Measurements from ENCODE around the gene NCK1.

Gene NCK1

GRCh38 chr3:136882571-136882970, 20.6 kb downstream of the NCK1 start:
- Histone ChIP-seq H4K20me1 (ENCODE audit: insufficient read depth, low read length) (peaks cover 53% of the 10 kb centered on the region), H3K4me1 (ENCODE audit: low read length) (no peaks in the 10 kb centered on the region; the same call in 1 of the 2 replicates)

GRCh38 chr3:136883967-136884720, 22.1 kb downstream of the NCK1 start:
- H3K36me3 ChIP-seq (replicated peaks; ENCODE audit: low read depth, low read length) = no peaks in the 10 kb centered on the region
- H3K27ac ChIP-seq (ENCODE audit: low read length) = no peak overlapping the region
- no peak overlapping the region for H2AFZ ChIP-seq (ENCODE audit: low read depth, low read length)
- H3K27me3 ChIP-seq (ENCODE audit: low read depth, low read length) = no peaks in the 10 kb centered on the region
- peaks cover 57% of the 10 kb centered on the region for H4K20me1 ChIP-seq (ENCODE audit: insufficient read depth, low read length)
- H3K4me2 ChIP-seq (ENCODE audit: low read length) = no peak overlapping the region
- no peak overlapping the region for H3K4me3 ChIP-seq (ENCODE audit: low read length)
- no peak overlapping the region for H3K9ac ChIP-seq (ENCODE audit: low read length)
- H3K9me3 ChIP-seq (ENCODE audit: insufficient read depth, low read length) = no peaks in the 10 kb centered on the region
- H3K4me1 ChIP-seq (ENCODE audit: low read length) = no peaks in the 10 kb centered on the region; the same call in 1 of the 2 replicates
- TF ChIP-seq, protein P1, sequence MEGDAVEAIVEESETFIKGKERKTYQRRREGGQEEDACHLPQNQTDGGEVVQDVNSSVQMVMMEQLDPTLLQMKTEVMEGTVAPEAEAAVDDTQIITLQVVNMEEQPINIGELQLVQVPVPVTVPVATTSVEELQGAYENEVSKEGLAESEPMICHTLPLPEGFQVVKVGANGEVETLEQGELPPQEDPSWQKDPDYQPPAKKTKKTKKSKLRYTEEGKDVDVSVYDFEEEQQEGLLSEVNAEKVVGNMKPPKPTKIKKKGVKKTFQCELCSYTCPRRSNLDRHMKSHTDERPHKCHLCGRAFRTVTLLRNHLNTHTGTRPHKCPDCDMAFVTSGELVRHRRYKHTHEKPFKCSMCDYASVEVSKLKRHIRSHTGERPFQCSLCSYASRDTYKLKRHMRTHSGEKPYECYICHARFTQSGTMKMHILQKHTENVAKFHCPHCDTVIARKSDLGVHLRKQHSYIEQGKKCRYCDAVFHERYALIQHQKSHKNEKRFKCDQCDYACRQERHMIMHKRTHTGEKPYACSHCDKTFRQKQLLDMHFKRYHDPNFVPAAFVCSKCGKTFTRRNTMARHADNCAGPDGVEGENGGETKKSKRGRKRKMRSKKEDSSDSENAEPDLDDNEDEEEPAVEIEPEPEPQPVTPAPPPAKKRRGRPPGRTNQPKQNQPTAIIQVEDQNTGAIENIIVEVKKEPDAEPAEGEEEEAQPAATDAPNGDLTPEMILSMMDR (IDR thresholded peaks at IDR 0.05; ENCODE audit: low read depth, low read length) = no peak
- TF ChIP-seq EZH2phosphoT487 (IDR thresholded peaks at IDR 0.05; ENCODE audit: low read depth) = no peak
- peaks cover 87% of the 10 kb centered on the region for H3K79me2 ChIP-seq (ENCODE audit: low read length)

More at GRCh38 chr3:136882571-136882970, 20.6 kb downstream of the NCK1 start:
- Histone ChIP-seq H3K36me3 (replicated peaks; ENCODE audit: low read depth, low read length) (no peaks in the 10 kb centered on the region), H2AFZ (ENCODE audit: low read depth, low read length) (no peak overlapping the region), H3K4me2 (ENCODE audit: low read length) (no peak overlapping the region), H3K4me3 (ENCODE audit: low read length) (no peak overlapping the region), H3K79me2 (ENCODE audit: low read length) (peaks cover 85% of the 10 kb centered on the region), H3K27ac (ENCODE audit: low read length) (no peak overlapping the region), H3K27me3 (ENCODE audit: low read depth, low read length) (no peaks in the 10 kb centered on the region), H3K9ac (ENCODE audit: low read length) (no peak overlapping the region), H3K9me3 (ENCODE audit: insufficient read depth, low read length) (no peaks in the 10 kb centered on the region)
- no peak for TF ChIP-seq EZH2phosphoT487 (IDR thresholded peaks at IDR 0.05; ENCODE audit: low read depth)
- TF ChIP-seq, protein P1 (IDR thresholded peaks at IDR 0.05; ENCODE audit: low read depth, low read length) = no peak

DNA sequence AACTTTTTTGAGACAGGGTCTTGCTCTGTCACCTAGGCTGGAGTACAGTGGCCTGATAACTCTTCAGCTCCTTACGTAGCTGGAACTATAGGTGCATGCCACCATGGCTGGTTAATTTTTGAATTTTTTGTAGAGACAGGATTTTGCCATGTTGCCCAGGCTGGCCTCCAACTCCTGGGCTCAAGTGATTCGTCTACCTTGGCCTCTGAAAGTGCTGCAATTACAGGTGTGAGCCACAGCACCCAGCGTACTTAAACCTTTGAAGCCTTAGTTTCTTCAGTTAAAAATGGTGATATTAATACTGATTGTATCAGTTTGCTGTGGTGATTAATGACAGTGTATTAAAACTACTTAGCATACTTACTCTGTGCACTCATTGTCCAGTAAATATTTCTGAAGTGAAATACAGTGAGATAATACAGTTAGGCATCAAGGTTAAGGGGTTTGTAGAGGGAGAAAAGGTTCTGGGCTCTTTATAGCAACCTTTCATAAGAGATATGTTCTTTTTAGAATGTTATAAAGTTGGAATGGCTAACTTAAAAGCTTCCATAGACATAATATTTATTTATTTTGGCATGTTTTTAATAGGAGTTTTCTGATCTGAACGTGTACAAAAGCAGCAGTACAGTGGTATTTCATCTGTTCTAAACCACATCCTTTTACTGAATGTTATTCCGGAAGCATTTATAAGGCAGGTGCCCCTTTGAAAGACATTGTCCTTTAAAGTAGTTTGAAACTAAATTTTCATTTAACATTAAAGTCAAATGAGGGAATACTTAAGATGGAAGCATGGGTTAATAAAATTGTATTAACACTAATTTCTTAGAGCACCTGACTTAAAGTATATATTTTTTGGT, 23.6 kb downstream of the NCK1 start:
- Histone ChIP-seq H3K36me3 (replicated peaks; ENCODE audit: low read depth, low read length) (peaks cover 2% of the 10 kb centered on the region), H3K27ac (ENCODE audit: low read length) (no peak overlapping the region), H2AFZ (ENCODE audit: low read depth, low read length) (no peak overlapping the region), H3K4me2 (ENCODE audit: low read length) (no peak overlapping the region), H3K4me1 (ENCODE audit: low read length) (no peaks in the 10 kb centered on the region; the same call in 1 of the 2 replicates), H3K9me3 (ENCODE audit: insufficient read depth, low read length) (no peaks in the 10 kb centered on the region), H3K9ac (ENCODE audit: low read length) (no peak overlapping the region), H3K27me3 (ENCODE audit: low read depth, low read length) (no peaks in the 10 kb centered on the region), H3K79me2 (ENCODE audit: low read length) (peaks cover 87% of the 10 kb centered on the region), H3K4me3 (ENCODE audit: low read length) (no peak overlapping the region), H4K20me1 (ENCODE audit: insufficient read depth, low read length) (peaks cover 53% of the 10 kb centered on the region)
- TF ChIP-seq, protein P1 (IDR thresholded peaks at IDR 0.05; ENCODE audit: low read depth, low read length) = no peak
- TF ChIP-seq EZH2phosphoT487 (IDR thresholded peaks at IDR 0.05; ENCODE audit: low read depth) = no peak

DNA sequence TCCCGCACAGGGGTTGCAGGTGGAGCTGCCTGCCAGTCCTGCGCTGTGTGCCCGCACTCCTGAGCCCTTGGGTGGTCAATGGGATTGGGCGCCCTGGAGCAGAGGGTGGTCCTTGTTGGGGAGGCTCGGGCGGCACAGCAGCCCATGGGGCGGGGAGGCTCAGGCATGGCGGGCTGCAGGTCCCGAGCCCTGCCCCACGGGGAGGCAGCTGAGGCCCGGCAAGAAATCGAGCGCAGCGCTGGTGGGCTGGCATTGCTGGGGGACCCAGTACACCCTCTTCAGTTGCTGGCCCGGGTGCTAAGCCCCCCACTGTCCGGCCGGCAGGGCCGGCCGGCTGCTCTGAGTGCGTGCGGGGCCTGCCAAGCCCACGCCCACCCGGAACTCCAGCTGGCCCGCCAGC, 27.9 kb downstream of the NCK1 start:
- Histone ChIP-seq H2AFZ (ENCODE audit: low read depth, low read length) (no peak overlapping the region), H3K4me2 (ENCODE audit: low read length) (no peak overlapping the region), H3K4me3 (ENCODE audit: low read length) (no peak overlapping the region), H3K36me3 (replicated peaks; ENCODE audit: low read depth, low read length) (peaks cover 7% of the 10 kb centered on the region), H3K9me3 (ENCODE audit: insufficient read depth, low read length) (no peaks in the 10 kb centered on the region), H3K79me2 (ENCODE audit: low read length) (peaks cover 93% of the 10 kb centered on the region), H4K20me1 (ENCODE audit: insufficient read depth, low read length) (peaks cover 42% of the 10 kb centered on the region), H3K27me3 (ENCODE audit: low read depth, low read length) (no peaks in the 10 kb centered on the region), H3K9ac (ENCODE audit: low read length) (no peak overlapping the region), H3K27ac (ENCODE audit: low read length) (no peak overlapping the region), H3K4me1 (ENCODE audit: low read length) (peaks cover 3% of the 10 kb centered on the region; the same call in 1 of the 2 replicates)
- no peak for TF ChIP-seq EZH2phosphoT487 (IDR thresholded peaks at IDR 0.05; ENCODE audit: low read depth)
- TF ChIP-seq, protein P1 (IDR thresholded peaks at IDR 0.05; ENCODE audit: low read depth, low read length) = no peak
